ENCODE data around the gene PTPRO. TPM values are rescaled to one million over a fixed set of nuclear protein-coding genes. Genes with fewer than 3 reads are reported as not detected.

Gene PTPRO
- polyA plus RNA-seq, 1 donor (not counting 4 experiments of a cell fraction or from before 2014, with no cell fraction given): 0.17 TPM

DNA sequence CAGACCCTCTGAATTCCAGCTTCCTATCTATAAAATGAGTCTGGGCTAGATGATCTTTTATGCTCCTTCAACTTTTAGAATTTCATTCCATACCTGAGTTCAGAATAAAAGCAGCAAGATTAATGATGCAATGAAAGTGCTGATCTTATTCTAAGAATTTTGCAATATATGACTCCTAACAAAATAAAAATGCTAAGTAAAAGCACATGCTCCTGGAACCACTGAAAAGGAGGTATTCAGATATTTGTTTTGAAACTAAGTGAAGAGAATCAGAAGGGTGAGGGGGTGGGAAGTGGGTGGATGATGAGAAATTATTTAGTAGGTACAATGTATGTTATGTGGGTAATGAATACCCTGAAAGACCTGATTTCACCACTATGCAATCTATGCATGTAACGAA is 216.6 kb downstream of the PTPRO start:
- Histone ChIP-seq H3K79me2 (ENCODE audit: control insufficient read depth, insufficient read depth, low read length) (no peaks in the 10 kb centered on the region), H3K9me3 (ENCODE audit: control insufficient read depth, low read depth, low read length) (no peaks in the 10 kb centered on the region), H3K27me3 (ENCODE audit: control insufficient read depth, extremely low read depth, insufficient read depth, low read length) (no peaks in the 10 kb centered on the region), H3K27ac (ENCODE audit: control insufficient read depth, insufficient read depth, low read length) (no peak overlapping the region), H3K9me1 (ENCODE audit: control insufficient read depth, extremely low read depth, insufficient read depth, low read length) (no peaks in the 10 kb centered on the region), H3K4me1 (ENCODE audit: control insufficient read depth, extremely low read depth, insufficient read depth, low read length) (peaks cover 16% of the 10 kb centered on the region), H3K4me3 (ENCODE audit: control insufficient read depth in 2 of 3, extremely low read depth in 1 of 3, insufficient read depth in 2 of 3, low read depth in 1 of 3, low read length in 3 of 3) (no peak overlapping the region), H3K4me2 (ENCODE audit: control insufficient read depth, extremely low read depth, insufficient read depth, low read depth, low read length) (no peak overlapping the region), H2AFZ (ENCODE audit: control insufficient read depth, low read length) (no peak overlapping the region), H3K36me3 (ENCODE audit: control insufficient read depth in 2 of 2, extremely low read depth in 1 of 2, insufficient read depth in 2 of 2, low read length in 2 of 2) (no peaks in the 10 kb centered on the region), H3K9ac (ENCODE audit: control insufficient read depth, extremely low read depth, insufficient read depth, low read length) (no peak overlapping the region), H4K20me1 (ENCODE audit: control insufficient read depth, extremely low read depth, insufficient read depth, low read length) (no peaks in the 10 kb centered on the region)
- dilution Hi-C loops (cut with MboI; ENCODE audit: extremely low pct_ligation_motif_present, low sequenced_read_pairs): no loop called here
- no peak for TF ChIP-seq EZH2 (IDR thresholded peaks at IDR 0.05; ENCODE audit: low read length)
- TF ChIP-seq, protein P1, sequence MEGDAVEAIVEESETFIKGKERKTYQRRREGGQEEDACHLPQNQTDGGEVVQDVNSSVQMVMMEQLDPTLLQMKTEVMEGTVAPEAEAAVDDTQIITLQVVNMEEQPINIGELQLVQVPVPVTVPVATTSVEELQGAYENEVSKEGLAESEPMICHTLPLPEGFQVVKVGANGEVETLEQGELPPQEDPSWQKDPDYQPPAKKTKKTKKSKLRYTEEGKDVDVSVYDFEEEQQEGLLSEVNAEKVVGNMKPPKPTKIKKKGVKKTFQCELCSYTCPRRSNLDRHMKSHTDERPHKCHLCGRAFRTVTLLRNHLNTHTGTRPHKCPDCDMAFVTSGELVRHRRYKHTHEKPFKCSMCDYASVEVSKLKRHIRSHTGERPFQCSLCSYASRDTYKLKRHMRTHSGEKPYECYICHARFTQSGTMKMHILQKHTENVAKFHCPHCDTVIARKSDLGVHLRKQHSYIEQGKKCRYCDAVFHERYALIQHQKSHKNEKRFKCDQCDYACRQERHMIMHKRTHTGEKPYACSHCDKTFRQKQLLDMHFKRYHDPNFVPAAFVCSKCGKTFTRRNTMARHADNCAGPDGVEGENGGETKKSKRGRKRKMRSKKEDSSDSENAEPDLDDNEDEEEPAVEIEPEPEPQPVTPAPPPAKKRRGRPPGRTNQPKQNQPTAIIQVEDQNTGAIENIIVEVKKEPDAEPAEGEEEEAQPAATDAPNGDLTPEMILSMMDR (optimal IDR thresholded peaks at IDR 0.05 in 1 of 3, IDR thresholded peaks at IDR 0.05 in 1 of 3, conservative IDR thresholded peaks at IDR 0.05 in 1 of 3; ENCODE audit: extremely low read depth in 1 of 3, insufficient read depth in 2 of 3, low read length in 3 of 3): no peak
- FAIRE-seq: no peak
- no peak for DNase-seq (ENCODE audit: low read depth, low spot score)

DNA sequence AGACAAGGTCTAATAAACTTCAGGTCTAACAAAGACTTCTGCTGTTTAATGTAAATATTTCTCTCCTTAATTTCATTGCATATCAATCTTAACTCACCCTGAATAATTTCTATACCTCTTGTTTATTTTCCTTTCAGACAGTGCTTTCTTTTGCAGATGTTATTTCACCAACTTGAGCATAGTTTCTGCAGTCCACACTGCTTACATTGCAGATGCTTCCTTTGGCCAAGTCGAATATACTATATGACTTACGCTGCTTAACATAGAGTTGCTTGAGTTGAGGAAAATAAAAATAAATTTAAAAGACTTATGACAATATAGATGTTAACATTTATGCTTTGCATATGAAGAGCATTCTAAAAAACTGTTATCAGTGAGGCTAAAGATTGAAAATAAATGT is 217.7 kb downstream of the PTPRO start:
- H2AFZ ChIP-seq (ENCODE audit: control insufficient read depth, low read length): no peak overlapping the region
- H3K79me2 ChIP-seq (ENCODE audit: control insufficient read depth, insufficient read depth, low read length): no peaks in the 10 kb centered on the region
- TF ChIP-seq, protein P1 (optimal IDR thresholded peaks at IDR 0.05 in 1 of 3, IDR thresholded peaks at IDR 0.05 in 1 of 3, conservative IDR thresholded peaks at IDR 0.05 in 1 of 3; ENCODE audit: extremely low read depth in 1 of 3, insufficient read depth in 2 of 3, low read length in 3 of 3): no peak
- no peak for TF ChIP-seq EZH2 (IDR thresholded peaks at IDR 0.05; ENCODE audit: low read length)
- H3K9me3 ChIP-seq (ENCODE audit: control insufficient read depth, low read depth, low read length): no peaks in the 10 kb centered on the region
- H3K4me1 ChIP-seq (ENCODE audit: control insufficient read depth, extremely low read depth, insufficient read depth, low read length): peaks cover 15% of the 10 kb centered on the region
- DNase-seq (ENCODE audit: low read depth, low spot score): no peak
- no peak overlapping the region for H3K27ac ChIP-seq (ENCODE audit: control insufficient read depth, insufficient read depth, low read length)
- no peak for FAIRE-seq
- no peaks in the 10 kb centered on the region for H3K27me3 ChIP-seq (ENCODE audit: control insufficient read depth, extremely low read depth, insufficient read depth, low read length)
- dilution Hi-C loops (cut with MboI; ENCODE audit: extremely low pct_ligation_motif_present, low sequenced_read_pairs): no loop called here
- no peak overlapping the region for H3K4me3 ChIP-seq (ENCODE audit: control insufficient read depth in 2 of 3, extremely low read depth in 1 of 3, insufficient read depth in 2 of 3, low read depth in 1 of 3, low read length in 3 of 3)
- H4K20me1 ChIP-seq (ENCODE audit: control insufficient read depth, extremely low read depth, insufficient read depth, low read length): no peaks in the 10 kb centered on the region
- no peak overlapping the region for H3K4me2 ChIP-seq (ENCODE audit: control insufficient read depth, extremely low read depth, insufficient read depth, low read depth, low read length)
- no peak overlapping the region for H3K9ac ChIP-seq (ENCODE audit: control insufficient read depth, extremely low read depth, insufficient read depth, low read length)
- no peaks in the 10 kb centered on the region for H3K9me1 ChIP-seq (ENCODE audit: control insufficient read depth, extremely low read depth, insufficient read depth, low read length)
- H3K36me3 ChIP-seq (ENCODE audit: control insufficient read depth in 2 of 2, extremely low read depth in 1 of 2, insufficient read depth in 2 of 2, low read length in 2 of 2): no peaks in the 10 kb centered on the region

Measured in keratinocyte (primary cell).